Effector CD4-positive, alpha-beta T cell (primary cell): ENCODE data around the gene COL26A1.
"Not testable (repeated sequence)": the region's sequence is repeated elsewhere in the genome, so short reads cannot be mapped to it uniquely, and the experiment has no call there.

Experiments used
- DNase-seq: peaks from one replicate; pipeline ENCODE4 v3.0.0-alpha.2; 2020

Gene COL26A1

GRCh38 chr7:101505510-101505909 lies 142.8 kb downstream of the COL26A1 start:
- DNase-seq, result not testable (repeated sequence)

DNA sequence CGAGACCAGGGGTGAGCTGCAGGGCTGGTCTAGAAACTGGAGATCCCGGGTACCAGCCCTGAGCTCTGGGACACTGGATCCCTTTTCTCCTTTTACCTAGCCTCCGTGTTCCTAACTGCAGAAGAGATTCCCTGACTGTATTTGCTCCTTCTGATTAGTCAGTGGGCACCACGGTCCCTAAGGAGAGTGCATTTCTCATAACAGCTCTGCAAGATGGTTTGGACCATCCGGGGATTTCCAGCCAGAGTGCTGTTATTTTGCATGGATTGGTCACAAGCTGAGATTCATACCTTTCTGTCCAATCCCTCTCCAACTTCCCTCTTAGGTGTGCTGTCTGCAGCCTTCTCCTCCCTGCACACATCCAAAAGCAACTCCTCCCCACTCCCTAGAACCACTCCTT lies 143.9 kb downstream of the COL26A1 start:
- no peak for DNase-seq

DNA sequence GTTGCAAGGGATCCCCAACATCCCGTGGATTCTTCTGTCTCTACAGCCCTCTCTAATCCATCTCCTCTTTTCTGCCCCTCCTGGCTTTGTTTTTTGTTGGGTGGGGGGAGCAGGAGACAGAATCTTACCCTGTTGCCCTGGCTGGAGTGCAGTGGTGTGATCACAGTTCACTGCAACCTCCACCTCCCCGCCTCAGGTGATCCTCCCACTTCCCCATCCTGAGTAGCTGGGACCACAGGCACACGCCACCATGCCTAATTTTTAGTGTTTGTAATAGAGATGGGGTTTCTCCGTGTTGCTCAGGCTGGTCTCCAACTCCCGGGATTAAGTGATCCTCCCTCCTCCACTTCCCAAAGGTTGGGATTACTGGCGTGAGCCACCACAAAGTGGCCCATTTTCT lies 144.7 kb downstream of the COL26A1 start:
- no peak for DNase-seq

DNA sequence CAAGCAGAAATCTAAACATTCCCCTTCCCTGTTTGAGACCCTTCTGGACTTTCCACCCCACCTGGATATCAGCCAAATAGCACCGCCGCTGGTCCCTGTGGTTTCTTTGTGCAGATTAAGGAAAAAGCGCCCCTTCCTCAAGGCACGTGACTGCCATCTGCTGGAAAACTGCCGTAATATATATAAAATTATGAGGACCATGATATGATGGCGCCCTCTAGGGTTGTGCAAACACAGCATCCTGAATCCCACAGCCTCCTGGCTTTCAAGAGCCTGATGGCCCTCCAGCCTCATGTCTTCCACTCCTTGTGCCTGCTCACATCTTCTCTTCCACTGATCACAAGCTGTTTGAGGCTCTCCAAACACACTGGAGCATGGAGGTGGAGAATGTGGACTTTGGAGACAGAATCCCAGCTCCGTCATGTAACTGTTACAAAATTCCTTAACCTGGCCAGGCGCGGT lies 145.1 kb downstream of the COL26A1 start:
- DNase-seq, result no peak

- DNase-seq, result no peak
Observed at GRCh38 chr7:101510297-101510696, 147.6 kb downstream of the COL26A1 start.

- DNase-seq, result no peak
Observed at GRCh38 chr7:101511965-101512364, 149.3 kb downstream of the COL26A1 start.

DNA sequence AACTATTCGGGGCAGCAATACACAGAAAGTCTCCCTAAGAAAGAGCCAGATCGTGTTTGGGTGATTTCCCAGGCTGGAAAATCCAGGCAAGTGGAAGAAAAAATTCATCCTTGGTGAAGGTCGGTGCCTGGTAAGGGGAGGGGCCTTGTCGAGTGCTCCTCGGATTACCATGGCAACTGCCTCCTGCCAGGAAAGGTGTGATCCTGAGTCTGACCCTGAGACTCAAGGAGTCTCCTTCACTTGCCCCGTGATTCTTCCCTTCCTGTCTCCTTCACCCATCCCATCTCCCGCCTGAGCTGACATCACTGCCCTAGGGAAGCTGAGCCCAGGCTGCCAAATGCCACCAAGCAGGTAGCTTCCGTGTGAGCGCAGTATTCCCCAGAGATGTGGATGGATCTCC lies 154.2 kb downstream of the COL26A1 start:
- DNase-seq, result no peak

DNA sequence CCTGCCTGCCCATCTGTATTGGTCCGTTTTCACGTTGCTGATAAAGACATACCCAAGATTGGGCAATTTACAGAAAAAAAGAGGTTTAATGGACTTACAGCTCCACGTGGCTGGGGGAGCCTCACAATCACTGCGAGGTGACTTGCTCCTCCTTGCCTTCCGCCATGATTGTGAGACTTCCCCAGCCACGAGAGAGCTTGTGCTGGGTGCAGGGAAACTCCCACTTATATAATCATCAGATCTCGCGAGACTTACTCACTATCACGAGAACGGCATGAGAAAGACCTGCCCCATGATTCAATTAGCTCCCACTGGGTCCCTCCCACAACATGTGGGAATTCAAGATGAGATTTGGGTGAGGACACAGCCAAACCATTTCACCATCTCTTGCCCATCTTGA lies 154.6 kb downstream of the COL26A1 start:
- no peak for DNase-seq

GRCh38 chr7:101518336-101518735 lies 155.7 kb downstream of the COL26A1 start:
- DNase-seq, result no peak

- no peak for DNase-seq
Observed at GRCh38 chr7:101519324-101520023, 156.8 kb downstream of the COL26A1 start.

GRCh38 chr7:101521430-101521925 lies 158.8 kb downstream of the COL26A1 start:
- DNase-seq, result no peak

DNA sequence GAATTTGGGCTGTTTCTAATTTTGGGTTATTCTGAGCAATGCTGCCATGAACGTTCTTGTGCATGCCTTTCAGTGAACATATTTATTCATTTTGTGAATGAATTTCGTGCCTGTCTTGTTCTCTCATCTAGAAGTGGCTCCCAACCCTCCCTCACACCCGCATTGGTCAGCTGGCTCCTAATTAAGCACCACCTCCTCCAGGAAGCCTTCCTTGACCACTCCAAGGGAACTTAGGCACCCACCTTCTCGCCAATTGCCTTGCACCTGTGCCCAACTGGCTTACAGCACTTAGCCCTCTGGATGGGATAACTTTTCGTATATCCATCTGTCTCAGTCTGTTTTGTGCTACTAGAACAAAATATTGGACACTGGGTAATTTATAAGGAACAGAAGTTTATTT lies 159.3 kb downstream of the COL26A1 start:
- DNase-seq, result no peak

- no peak for DNase-seq
Observed at GRCh38 chr7:101527844-101528667, 165.4 kb downstream of the COL26A1 start.

GRCh38 chr7:101529560-101529959 lies 166.9 kb downstream of the COL26A1 start:
- DNase-seq, result no peak

- DNase-seq, result no peak
Observed at GRCh38 chr7:101531726-101532357, 169.2 kb downstream of the COL26A1 start.

DNA sequence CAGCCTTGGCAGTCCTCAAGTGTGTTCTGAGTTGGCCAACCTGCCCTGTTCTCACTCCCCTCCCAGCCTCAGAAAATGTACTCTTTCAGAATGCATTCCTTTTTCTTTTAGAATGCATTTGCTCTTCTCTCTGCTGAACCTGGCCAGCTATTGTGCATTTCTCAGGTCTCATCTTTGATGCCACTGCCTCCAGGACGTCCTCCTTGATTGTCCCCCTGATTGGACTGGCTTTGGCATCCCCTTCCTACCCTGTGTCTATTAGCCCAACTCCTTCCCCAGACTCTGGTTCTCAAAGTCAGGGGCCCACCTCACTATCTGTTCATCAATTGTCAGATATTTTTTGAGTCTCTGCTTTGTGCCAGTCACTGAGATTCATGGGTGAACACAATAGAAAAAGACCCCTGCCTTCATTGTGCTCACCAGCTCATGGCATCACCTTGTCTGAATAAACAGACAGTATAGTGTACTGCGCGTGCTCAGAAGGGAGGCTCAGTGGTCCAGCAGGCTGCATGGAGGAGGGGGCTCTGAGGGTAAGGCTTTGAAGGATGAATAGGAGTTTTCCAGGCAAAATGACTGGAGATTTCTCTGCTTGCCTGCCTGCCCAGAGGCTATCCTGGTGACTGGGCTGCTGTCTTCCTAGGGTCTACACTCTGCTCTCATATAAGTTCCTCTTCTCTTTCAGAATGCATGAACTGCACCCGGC lies 169.9 kb downstream of the COL26A1 start:
- DNase-seq, result no peak

- no peak for DNase-seq
Observed at GRCh38 chr7:101533103-101533465, 170.4 kb downstream of the COL26A1 start.

GRCh38 chr7:101534015-101534803 lies 171.5 kb downstream of the COL26A1 start:
- no peak for DNase-seq

DNA sequence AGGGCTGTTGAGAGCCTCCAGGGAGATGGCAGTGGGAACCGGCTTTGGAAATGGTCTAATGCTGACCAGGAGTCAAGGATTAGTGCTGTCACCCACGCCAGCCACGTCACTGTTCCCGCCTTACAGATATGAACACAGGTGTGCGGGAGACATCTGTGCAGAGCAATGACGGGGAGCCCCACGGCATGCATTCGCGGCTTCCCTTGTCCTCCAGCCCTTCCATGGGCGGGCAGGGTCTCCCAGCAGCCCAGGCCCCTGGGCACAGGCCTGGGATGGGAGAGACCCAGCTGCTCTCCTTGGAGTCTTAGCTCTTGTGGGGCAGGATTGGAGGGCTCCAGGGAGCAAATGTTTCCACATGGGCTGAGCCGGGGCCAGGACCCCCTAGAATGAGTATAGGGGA lies 172.2 kb downstream of the COL26A1 start:
- no peak for DNase-seq

DNA sequence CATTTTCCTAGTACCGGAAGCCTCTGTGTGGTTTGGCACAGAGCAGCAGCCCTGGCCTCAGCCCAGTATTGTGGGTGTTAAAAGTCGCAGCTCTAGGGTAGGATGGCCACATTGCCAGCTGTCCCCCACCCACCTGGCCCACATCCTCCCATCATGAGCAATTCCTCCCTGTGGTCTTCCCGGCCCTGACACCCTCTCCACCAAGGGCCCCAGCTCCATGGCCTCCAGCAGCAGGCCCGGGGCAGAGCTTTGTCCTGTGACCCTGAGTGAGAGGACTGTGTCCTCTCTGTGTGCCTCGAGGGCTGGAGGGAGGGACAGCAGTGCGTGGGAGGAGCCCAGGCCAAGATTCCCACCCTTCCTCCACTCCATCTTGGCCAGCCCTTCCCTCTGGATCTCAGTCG lies 172.7 kb downstream of the COL26A1 start:
- DNase-seq, result no peak

- DNase-seq, result no peak
Observed at GRCh38 chr7:101536232-101536631, 173.6 kb downstream of the COL26A1 start.

- DNase-seq, result no peak
Observed at GRCh38 chr7:101536668-101537067, 174.0 kb downstream of the COL26A1 start.
